Measurements from ENCODE around the gene COMMD1.

GRCh38 chr2:61937098-61937497, 31.6 kb downstream of the COMMD1 start:
- TF ChIP-seq EZH2phosphoT487 (IDR thresholded peaks at IDR 0.05; ENCODE audit: borderline replicate concordance, low read length) (no peak), CTCF (conservative IDR thresholded peaks at IDR 0.05; ENCODE audit: low read depth, low read length) (no peak)

Data from PC-3 (cell line).